AG10803 (cell line): ENCODE data around the gene PCNX4.

Experiments used
- DNase-seq: peaks from one replicate; pipeline ENCODE4 v3.0.0; 2010; ENCODE audit warnings: low read depth
- H3K4me3 ChIP-seq: 2 replicates; pipeline ENCODE4 v1.5.1; 2011; ENCODE audit warnings: mild to moderate bottlenecking, low read length, control low read depth
- TF ChIP-seq, protein P1 (sequence below): conservative IDR thresholded peaks from 2 replicates; pipeline ENCODE4 v1.5.1; 2011; ENCODE audit warnings: mild to moderate bottlenecking, low read length, control low read depth, inconsistent platforms

The PCNX4 gene

DNA sequence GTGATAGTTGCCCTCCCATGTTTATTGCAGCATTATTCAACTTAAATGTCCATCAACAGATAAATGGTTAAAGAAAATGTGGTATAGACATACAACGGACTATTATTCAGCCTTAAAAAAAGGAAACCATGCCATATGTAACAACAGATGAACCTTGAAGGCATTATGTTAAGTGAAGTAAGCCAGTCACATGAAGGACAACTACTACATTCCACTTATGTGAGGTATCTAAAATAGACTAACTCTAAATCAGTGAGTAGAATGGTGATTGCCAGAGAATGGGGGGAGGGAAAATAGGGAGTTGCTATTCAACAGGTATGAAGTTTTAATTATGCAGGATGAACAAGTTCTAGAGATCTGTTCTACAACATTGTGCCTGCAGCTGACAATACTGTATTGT is 10.1 kb downstream of the PCNX4 start:
- TF ChIP-seq, protein P1, sequence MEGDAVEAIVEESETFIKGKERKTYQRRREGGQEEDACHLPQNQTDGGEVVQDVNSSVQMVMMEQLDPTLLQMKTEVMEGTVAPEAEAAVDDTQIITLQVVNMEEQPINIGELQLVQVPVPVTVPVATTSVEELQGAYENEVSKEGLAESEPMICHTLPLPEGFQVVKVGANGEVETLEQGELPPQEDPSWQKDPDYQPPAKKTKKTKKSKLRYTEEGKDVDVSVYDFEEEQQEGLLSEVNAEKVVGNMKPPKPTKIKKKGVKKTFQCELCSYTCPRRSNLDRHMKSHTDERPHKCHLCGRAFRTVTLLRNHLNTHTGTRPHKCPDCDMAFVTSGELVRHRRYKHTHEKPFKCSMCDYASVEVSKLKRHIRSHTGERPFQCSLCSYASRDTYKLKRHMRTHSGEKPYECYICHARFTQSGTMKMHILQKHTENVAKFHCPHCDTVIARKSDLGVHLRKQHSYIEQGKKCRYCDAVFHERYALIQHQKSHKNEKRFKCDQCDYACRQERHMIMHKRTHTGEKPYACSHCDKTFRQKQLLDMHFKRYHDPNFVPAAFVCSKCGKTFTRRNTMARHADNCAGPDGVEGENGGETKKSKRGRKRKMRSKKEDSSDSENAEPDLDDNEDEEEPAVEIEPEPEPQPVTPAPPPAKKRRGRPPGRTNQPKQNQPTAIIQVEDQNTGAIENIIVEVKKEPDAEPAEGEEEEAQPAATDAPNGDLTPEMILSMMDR, result no peak
- DNase-seq, result peak; percentile 29
- no peak overlapping the region for H3K4me3 ChIP-seq

DNA sequence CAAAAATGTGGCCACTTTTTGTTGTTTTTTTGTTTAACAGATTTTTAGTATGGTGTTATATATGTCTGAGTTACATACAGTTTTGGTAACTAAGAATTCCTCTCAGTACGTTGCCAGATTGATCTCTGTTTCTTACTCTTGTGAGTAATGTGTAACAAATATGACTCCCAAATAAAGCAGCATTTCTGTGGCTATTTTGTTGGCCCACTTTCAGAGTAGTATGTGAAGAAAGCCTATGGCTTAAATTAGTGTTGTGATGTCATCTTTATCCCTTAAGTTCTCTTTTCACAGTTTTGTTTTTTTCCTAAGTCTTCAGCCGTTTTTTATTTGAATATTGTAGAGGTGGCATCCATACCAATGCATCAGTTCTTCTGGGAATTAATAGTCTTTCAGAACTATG is 10.7 kb downstream of the PCNX4 start:
- TF ChIP-seq, protein P1, result no peak
- no peak overlapping the region for H3K4me3 ChIP-seq
- DNase-seq, result peak; percentile 93

DNA sequence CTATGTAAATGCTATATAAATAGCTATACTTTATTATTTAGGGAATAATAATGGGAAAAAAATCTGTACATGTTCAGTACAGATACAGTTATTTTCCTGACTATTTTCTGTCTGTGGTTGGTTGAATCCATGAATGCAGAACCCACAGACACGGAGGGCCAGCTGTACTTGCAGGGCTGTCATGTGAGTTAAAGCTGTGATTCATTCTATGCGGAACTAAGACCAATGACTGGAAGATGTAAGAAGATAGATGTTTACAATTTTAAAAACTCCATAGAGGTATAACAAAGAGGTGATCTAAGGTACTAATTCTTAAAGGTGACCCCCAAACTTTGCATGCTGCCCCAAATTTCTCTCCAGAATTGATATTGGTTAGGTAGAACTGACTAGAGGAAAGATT is 14.6 kb downstream of the PCNX4 start:
- TF ChIP-seq, protein P1, result no peak
- no peak overlapping the region for H3K4me3 ChIP-seq
- DNase-seq, result peak; percentile 77

DNA sequence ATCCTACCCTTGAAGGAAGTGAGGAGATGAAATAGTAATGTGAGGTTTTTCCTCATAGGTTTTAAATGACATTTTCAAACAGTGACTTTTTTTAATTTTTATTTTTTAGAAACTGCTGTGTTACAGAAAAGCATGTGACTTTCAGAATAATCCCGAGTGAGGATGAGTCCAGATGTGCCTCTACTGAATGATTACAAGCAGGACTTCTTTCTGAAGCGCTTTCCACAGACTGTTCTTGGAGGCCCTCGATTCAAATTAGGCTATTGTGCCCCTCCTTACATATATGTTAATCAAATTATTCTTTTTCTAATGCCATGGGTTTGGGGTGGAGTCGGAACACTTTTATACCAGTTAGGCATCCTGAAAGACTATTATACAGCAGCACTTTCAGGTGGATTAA is 15.8 kb downstream of the PCNX4 start:
- DNase-seq, result no peak
- TF ChIP-seq, protein P1, result no peak
- no peak overlapping the region for H3K4me3 ChIP-seq

DNA sequence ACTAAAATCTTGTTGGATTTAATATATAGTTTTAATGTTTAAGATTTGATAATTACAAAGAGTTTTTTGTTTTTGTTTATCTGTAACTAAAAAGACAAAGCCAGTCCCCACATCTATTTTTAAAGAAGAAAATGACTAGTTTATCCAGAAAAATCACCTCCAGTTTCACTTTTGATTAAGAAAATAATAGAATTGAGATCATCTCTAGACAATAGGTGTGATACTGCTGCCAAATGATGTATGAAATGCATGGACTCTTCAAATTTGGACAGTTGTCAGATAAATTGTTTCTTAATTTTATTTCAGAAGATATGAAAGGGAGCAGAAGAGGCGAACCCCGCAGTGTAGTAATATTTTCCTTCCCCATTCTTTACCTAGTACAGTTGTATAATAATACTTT is 20.0 kb downstream of the PCNX4 start:
- TF ChIP-seq, protein P1, result no peak
- no peak overlapping the region for H3K4me3 ChIP-seq
- DNase-seq, result no peak

DNA sequence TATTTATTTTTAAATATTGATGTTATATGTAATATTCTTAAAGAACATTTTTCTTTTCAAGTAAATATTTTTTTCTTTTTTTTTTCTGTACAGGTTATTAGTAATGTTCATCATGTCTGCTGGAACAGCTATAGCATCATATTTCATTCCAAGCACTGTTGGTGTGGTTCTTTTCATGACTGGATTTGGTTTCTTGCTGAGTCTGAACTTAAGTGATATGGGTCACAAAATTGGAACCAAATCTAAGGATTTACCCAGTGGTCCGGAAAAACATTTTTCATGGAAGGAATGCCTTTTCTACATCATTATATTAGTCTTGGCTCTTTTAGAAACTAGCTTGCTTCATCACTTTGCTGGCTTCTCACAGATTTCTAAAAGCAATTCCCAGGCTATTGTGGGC is 23.2 kb downstream of the PCNX4 start:
- TF ChIP-seq, protein P1, result no peak
- no peak for DNase-seq

DNA sequence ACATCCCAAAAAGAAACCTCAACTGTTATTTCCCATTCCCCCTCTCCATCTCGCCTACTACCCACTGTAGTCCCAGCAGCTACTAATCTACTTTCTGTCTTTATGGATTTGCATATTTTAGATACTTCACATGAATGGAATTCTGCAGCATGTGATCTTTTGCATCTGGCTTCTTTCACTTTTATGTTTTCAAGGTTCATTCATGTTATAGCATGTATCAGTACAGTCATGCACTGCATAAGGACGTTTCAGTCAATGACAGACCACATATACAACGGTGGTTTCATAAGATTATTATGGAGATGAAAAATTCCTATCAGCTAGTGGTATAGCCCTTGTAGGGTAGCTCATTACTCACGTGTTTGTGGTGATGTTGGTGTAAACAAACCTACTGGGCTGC is 24.5 kb downstream of the PCNX4 start:
- no peak overlapping the region for H3K4me3 ChIP-seq
- peak; percentile 31 for DNase-seq
- TF ChIP-seq, protein P1, result no peak

More for the DNA sequence above, 23.2 kb downstream of the PCNX4 start:
- H3K4me3 ChIP-seq, result no peak overlapping the region
